HG02610 (cell line): ENCODE results near the gene MAP3K14.
A peak's percentile ranks its signal among the peaks of the same experiment; 100 is the strongest.
"Not testable (repeated sequence)": the region's sequence is repeated elsewhere in the genome, so short reads cannot be mapped to it uniquely, and the experiment has no call there.

ENCODE experiments used
- ATAC-seq: cut with Tn5 transposase; IDR thresholded peaks from one replicate; pipeline ENCODE4 v1.9.1; 2021; ENCODE audit warnings: mild to moderate bottlenecking, moderate library complexity; ENCODE audit not compliant: unreplicated experiment

Gene MAP3K14

DNA sequence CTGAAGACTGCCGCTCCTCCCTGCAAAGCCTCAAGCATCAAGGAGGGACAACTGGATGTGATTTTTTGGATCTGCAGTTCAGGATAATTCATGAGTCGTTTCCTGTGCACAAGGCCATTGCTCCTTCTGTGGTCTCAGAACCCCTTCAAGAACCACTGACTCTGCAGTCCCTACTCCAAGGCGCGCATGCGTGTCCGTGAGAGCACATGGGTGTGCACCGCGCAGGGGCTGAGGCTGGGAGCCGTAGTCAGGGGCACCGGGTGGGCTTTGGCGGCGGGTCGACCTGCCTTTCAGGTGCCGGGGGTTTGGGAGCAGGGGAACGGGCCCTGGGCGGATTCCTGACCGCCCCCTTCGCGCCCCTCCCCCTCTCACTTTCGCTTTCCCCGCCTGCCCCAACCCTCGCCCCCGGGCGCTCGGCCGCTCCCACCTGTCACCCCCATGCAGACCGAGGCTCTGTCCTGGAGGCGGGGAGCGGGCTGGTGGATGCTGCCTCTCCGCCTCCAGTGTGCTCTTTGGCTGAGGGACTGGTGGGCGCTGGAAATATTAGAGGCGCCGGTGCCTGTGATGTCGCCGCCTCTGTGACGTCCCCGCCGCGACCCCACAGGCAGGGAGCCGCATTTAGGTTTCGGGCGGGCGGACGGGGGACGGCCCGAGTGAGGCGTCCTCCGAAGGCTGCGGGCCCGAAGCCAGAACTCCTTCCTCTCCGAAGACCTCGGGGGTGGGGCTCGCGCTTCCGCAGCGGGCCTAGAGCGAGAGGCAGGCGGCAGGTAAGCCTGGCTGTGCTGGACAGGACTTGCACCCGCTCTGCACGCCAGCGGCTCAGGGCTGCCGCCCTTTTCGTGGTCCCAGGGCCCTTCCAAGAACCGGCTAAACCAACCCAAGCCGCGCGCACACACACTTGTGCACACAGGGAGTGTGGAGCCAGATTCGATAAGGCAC is 55.0 kb downstream of the MAP3K14 start, which contains the start of gene SPATA32:
Gene SPATA32, minus strand, starts transcription at position 518 of the 939 bp plus-strand sequence. Its CDS starts 78 bp downstream, at position 440.
- ATAC-seq: no peak

DNA sequence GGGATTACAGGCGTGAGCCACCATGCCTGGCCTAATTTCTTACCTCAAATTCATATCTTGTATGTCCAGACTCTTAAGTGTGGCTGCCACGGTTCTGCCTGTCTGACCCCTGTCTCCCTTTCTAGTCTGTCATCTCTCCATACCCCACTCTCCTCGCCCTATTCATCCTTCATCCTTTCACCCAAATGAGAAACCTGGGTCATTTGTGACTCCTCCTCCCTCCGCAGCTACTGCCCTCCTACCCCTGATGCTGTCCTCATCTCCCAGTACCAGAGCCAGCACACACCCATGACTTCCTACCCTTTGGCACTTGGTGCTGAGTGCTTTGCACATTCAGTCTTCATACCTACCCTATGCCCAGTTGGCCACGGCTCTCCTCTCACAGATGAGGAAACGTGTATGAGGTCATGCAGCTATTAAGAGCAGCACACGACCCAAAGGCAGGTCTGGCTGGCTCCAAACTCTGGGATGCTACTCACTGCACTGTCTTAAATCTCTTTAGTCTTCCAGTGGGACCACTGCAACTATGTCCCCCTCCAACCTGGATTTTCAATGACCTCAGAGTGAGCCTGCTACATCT is 56.5 kb downstream of the MAP3K14 start:
- no peak for ATAC-seq

DNA sequence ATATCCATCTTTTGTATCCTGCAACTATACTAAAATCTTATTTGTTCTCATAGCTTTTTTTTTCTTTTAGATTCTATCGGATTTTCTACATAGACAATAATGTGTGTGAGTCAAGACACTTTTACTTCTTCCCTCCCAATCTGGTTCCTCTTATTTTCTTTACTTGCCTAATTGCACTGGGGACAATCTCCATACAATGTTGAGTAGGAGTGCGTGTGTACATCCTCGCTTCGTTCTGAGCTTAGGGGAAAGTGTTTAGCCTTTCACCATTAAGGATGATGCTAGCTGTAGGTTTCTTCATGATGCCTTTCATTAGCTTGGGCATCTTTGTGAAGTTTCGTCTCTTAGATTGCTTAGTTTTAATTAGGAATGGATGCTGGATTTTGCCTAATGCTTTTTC is 57.8 kb downstream of the MAP3K14 start:
- no peak for ATAC-seq

DNA sequence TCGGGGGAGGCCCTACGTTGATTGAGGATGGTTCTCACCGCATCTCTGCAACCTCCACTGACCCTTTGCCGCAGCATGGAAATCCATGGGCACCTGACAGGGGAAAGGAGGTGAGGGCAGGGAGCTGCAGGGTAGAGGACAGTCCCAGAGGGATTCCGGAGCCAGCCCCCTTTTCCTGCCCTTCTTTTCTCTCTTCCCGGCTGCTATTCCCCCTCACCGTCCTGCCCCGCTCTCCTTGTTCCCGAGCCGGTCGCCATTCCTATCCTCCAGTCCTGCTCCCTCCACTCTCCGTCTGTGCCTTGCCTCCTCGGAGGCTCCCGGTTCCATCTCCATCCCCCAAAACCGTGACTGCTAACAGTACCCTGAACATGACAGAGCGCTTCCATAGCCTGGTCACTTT is 59.7 kb downstream of the MAP3K14 start:
- ATAC-seq: no peak

DNA sequence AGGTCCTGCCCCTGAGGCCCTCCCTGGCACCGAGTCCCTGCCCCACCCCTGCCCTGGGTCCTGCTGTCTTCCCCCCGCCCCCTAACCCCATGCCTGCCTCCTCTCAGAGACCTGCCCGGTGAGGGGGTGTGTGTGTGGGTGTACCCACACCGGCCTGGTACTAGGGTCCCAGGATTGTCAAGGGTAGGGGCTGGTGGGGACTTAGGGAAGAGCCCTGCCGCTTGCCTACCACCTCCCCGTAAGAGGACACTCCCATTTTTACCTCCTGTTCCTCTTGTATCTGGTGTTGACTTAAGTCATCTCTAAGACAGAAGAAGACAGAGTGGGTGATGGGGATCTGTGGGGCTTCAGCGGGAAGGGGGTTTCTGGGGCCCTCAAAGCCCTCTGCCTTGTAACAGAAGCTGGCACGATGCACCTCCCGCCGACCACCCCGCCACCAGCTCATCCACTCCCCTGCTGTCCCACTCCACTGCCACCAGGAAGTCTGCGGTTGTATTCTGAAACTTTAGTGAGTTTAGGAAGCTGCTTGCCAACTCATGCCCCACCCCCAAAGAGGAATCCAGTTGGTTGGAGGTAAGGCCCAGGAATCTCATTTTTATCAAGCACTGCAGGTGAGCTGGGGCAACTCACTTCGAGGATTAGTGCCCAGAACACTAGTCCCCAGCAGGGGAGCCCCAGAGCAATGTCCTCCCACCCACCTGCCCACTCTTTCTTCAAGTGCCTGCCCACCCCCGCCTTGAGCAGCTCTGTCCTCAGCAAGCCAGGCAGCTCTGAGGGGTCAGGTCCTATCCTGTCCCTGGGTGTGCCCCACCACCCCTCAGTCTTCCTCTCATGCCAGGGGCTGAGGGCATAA is 60.5 kb downstream of the MAP3K14 start:
- no peak for ATAC-seq

DNA sequence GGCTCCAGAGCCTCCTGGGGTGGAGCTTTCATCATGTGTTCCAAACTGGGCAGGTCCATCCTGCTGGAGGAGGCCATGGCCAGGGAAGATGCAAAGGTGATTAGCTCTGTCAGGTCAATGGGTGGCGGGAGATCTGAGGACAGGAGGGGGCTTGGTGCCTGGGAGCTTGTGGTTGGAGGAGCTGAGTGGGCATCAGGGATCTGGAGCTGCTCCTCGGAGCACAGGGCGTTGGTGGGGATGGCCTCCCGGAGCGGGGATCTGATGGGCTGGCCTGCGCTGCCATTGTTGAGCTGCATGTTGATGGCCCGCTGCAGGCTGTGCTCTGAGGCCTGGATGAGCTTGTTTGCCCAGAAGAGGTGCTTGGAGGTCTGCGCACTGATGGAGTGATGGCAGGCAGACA is 61.5 kb downstream of the MAP3K14 start:
- no peak for ATAC-seq

DNA sequence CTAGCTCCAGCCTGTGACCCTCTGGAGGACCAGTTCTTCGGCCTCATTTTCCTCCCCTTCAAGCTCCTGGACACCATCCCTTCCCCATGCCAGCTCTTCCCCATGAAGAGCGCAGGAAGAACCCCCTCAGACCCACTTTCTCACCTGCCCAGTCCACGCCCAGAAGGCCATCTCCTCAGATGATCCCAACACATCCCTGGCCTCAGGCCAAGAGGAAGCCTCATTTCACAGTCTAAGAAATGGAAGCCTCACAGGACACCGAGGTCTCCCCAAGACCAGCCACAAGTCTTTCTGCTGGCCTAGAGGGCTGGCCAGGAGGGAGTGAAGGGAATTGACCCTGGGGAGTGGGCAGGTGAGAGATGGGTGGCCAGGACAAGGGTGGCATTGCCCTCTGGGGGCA is 62.9 kb downstream of the MAP3K14 start:
- no peak for ATAC-seq

DNA sequence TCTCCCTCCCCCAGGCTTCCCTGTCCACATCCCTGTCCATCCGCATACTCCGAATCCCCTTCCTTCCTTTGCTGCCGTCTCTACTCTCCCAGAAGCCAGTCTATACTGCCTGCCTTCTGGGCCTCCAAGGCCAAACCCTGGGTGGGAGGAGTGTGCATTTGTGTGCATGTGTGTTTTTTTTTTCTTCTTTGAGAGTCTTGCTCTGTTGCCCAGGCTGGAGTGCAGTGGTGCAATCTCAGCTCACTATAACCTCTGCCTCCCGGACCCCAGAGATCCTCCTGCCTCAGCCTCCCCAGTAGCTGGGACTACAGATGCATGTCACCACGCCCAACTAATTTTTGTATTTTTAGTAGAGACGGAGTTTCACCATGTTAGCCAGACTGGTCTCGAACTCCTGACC is 63.6 kb downstream of the MAP3K14 start:
- not testable (repeated sequence) for ATAC-seq

DNA sequence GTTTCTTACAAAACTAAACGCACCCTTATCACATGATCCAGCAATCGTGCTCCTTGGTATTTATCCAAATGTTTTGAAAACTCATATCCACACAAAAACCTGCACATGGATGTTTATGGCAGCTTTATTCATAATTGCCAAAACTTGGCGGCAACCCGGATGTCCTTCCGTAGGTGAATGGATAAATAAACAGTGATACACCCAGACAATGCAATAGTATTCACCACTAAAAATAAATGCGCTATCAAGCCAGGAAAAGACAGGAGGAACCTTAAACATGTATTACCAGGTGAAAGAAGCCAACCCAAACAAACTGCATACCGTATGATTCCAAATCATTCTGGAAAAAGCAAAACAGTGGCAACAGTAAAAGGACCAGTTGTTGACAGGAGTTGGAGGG is 64.9 kb downstream of the MAP3K14 start:
- no peak for ATAC-seq

DNA sequence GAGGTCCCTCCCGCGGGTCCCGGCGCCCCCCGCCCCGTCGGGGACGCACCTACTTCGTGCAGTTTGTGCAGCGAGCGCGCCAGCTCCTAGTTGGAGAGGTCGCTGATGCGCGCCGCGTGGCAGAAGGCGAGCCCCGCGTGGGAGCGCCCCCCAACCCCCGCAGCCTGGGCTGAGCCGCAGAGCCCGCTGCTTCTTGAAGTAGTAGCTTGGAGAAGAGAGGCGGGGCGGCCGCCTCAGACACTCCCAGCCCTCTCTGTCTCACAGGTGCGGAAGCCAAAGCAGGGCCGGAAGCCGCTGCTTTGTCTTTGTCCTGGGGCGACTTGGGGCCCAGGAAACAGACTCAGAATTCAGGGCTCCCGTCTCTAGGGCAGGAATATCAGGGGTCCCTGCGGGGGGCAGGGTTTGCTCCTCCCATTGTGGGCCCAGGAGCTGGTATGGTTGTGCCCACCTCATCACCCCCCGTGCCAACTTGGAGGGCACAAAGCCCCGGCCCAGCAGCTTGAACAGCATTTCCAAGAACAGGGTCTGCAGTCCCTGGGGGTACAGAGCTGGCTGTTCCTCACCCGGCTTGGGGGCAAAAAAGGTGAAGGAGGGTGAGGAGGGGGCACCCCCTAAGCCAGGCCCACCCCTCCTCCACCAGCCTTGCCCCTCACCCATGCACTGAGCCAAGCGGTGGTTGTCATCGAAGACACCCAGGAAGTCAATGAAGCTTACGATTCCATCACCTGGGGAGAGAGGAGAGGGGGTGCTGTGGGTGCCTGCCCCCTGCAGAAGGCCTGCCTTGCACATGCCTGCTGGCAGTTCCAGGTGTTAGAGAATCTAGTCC is 68.5 kb downstream of the MAP3K14 start:
- ATAC-seq: peak; percentile 51

DNA sequence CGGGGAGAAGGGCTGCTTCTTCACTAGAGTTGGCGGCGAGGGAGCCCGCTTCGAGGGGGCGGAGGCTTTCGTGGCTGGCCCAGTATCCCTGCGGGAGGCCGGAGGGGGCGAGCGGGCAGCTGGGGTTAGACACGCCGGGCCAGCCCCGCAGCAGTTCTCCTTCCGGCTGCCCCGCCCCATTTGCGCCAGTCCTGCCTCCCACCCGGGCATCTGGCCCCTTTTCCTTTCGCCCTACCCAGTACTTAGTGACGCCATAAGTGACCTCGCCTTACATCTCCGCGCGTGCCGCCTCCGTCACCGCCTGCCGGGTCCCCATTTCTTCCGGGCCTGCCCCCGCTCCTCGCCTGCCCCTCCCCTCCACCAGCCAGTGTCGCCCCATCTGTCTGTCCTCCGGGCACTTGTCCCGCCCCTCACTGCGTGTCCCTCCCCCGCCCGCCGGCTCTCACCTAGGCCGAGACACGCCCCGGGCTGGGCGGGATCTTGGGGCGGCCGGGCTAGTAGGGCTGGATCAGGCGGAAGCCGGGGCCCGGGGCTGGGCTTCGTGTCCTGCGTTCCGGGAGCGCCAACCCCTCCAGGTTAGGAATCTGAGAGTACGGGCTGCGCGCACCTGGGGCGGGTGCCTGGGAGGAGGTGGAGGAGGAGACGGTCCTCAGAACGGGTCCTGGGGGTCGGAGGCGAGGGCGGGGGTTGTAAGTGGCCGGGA is 69.2 kb downstream of the MAP3K14 start:
- peak; percentile 86 for ATAC-seq

DNA sequence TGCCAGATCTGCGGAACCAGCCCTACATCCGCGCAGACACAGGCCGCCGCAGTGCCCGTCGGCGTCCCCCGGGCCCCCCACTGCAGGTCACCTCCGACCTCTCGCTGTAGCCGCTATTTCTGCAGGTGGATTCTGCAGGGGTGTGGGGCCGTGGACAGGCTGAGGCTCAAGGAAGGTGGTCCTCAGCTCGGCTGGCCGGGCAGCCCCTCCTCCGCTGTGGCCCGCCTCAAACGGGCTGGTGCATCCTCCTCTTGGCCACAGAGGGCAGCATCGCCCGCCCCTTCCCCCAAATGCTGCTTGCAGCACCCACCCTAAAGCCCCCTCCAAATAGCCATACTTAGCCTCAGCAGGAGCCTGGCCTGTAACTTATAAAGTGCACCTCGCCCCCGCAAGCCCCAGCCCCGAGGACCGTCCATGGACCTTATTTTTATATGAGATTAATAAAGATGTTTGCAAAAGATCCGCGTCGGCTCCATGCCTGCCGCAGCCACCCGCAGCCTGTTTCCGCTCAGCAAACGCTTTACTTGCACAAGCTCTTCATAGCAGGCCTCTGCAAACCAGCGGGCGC is 69.9 kb downstream of the MAP3K14 start:
- ATAC-seq: no peak

DNA sequence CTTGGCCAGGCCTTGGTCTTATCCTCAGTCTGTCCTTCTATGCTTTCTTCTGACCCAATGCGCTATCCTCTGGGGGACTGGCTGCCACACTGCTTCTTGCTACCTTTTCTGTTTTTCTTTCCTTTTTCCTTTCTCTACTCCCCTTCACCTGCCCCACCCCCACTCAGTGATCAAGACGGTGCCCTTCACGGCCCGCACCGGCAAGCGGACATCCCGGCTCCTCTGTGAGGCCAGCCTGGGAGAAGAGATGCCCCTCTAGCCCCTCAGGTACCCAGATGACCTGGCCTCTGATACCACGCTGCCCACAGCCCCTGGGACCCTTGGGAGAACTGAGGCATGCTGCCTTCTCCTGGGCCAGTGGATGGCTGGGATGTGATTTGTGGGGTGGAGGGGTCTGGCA is 70.5 kb downstream of the MAP3K14 start:
- ATAC-seq: no peak

DNA sequence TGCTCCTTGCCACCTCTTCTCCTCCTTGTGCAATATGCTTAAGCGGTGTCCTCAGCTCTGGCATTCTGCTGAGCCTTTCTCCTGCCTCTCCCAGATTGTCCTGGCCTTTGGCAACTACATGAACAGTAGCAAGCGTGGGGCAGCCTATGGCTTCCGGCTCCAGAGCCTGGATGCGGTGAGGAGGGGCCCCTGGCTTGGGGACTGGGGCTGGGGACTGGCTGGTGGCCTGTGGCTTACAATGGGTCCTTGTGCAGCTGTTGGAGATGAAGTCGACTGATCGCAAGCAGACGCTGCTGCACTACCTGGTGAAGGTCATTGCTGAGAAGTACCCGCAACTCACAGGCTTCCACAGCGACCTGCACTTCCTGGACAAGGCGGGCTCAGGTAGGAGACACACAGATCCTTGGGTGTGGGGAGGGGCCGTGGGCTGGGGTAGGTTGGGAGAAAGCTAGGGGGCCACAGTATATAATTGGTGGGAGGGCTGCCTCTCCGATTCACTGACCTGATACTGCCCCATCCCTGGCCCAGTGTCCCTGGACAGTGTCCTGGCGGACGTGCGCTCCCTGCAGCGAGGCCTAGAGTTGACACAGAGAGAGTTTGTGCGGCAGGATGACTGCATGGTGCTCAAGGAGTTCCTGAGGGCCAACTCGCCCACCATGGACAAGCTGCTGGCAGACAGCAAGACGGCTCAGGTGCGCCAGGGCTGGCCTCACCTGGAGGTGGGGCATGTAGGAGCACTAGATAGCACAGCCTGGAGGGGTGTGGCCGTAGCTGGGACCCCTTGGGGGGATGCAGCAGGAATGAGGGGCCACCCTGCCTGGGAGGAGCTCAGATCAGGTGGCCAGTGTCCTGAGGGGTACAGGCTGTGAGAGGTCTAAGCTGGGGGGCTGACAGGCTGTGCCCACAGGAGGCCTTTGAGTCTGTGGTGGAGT is 71.8 kb downstream of the MAP3K14 start:
- no peak for ATAC-seq

DNA sequence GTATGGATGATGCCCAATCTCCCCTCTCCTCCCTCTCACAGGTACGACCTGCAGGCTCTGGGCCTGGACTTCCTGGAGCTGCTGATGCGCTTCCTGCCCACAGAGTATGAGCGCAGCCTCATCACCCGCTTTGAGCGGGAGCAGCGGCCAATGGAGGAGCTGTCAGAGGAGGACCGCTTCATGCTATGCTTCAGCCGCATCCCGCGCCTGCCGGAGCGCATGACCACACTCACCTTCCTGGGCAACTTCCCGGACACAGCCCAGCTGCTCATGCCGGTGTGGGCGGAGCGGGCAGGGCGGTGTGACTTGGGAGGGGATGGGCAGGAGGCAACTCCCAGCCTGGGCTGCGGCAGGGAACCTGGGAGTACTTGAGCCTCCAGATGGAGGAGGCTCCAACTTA is 73.1 kb downstream of the MAP3K14 start:
- ATAC-seq: no peak

DNA sequence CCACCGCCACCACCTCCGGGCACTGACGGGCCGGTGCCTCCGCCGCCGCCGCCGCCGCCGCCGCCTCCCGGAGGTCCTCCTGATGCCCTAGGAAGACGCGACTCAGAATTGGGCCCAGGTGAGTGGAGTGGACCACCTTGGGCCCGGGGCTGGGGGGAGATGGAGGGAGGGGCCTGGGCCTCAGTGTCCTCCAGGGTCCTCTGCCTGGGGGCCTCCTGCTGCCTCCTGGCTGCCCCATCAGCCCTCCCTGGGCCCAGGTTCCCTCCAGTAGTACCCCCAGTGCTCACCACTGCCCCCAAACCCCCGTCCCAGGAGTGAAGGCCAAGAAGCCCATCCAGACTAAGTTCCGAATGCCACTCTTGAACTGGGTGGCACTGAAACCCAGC is 74.8 kb downstream of the MAP3K14 start:
- ATAC-seq: no peak

DNA sequence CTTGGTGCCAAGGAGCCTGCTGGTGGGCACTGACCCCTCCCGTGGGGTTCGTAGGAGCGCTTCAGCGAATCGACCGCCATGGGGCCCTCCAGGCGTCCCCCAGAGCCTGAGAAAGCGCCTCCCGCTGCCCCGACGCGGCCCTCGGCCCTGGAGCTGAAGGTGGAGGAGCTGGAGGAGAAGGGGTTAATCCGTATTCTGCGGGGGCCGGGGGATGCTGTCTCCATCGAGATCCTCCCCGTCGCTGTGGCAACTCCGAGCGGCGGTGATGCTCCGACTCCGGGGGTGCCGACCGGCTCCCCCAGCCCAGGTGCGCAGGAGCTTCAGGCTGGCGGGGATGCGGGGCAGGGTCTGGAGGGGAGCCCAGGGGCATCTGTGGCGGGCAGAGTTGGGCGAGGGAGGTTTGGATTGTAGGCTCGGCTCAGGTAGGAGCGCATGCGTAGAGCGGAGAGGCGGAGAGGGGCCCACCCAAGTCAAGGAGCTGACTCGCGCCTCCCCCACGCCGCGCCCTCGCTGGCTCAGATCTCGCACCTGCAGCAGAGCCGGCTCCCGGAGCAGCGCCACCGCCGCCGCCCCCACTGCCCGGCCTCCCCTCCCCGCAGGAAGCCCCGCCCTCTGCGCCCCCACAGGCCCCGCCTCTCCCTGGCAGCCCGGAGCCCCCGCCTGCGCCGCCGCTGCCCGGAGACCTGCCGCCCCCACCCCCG is 75.3 kb downstream of the MAP3K14 start:
- ATAC-seq: no peak

DNA sequence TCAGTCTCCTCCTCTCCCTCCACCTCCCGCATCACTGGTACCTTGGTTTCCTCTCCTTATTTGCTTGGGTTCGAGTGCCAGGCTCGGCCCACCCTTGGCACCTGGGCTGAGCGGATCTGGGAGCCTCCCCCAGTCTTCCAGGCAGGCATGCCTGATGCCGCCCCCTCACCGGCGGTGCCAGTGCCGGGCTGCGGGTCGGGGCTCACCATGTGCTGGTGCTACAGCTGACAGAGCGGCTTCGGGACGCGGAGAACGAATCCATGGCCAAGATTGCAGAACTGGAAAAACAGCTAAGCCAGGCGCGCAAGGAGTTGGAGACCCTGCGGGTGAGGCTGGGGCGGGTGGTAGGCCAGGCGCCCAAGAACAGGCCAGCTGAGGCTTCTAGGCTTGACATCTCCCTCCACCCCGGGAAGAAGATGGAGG is 75.9 kb downstream of the MAP3K14 start:
- no peak for ATAC-seq
